Measurements from ENCODE around the gene DOHH.

DNA sequence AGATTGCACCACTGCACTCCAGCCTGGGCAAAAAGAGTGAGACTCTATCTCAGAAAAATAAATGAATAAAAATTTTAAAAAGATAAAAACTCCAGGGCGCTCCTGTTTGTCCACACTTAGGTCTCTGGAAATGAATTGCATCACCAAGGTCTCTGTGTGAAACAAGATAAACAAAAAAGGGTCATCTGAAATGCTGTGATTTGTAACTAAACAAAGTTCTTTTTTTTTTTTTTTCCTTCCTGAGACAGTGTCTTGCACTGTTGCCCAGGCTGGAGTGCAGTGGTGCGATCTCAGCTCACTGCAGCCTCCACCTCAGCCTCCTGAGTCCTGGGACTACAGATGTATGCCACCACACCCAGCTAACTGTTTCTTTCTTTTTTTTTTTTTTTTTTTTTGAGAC, 17.2 kb upstream of the DOHH start:
- no peak for TF ChIP-seq GATA3 (IDR thresholded peaks at IDR 0.05; ENCODE audit: low read depth, low read length)
- no peak for TF ChIP-seq GATA2 (IDR thresholded peaks at IDR 0.05; ENCODE audit: low read depth, low read length)

Measured in SH-SY5Y (cell line).